Natural killer cell (primary cell): Measurements from ENCODE around the gene MBD3. TPM values are rescaled to one million over a fixed set of nuclear protein-coding genes. Genes with fewer than 3 reads are reported as not detected.

Source experiments
- ATAC-seq, 3 donors: fragments of 150-1000 bp in 2 of 3; fragments of 200-7000 bp in 1 of 3; cut with Tn5 transposase; 1 replicate in 1 of 3; 2 replicates in 2 of 3; pipeline ENCODE4 v1.10.0; 2021; ENCODE audit warnings: mild to moderate bottlenecking in 2 of 3, moderate library complexity in 2 of 3
- DNase-seq, 2 donors: peaks; one replicate each; pipeline versions ENCODE4 v3.0.0 to v3.0.0-alpha.2; 2013 to 2021; ENCODE audit warnings: mixed read lengths in 1 of 2
- H3K27ac ChIP-seq: one replicate; pipeline ENCODE4 v1.5.1; 2013; ENCODE audit warnings: mild to moderate bottlenecking, low read length
- H3K27me3 ChIP-seq: one replicate; pipeline ENCODE4 v1.6.1; 2013; ENCODE audit warnings: low read length; ENCODE audit not compliant: control insufficient read depth, insufficient read depth
- H3K36me3 ChIP-seq: one replicate; pipeline ENCODE4 v1.6.1; 2013; ENCODE audit warnings: low read length; ENCODE audit not compliant: control insufficient read depth, insufficient read depth
- H3K4me1 ChIP-seq: one replicate; pipeline ENCODE4 v1.6.1; 2013; ENCODE audit warnings: low read length; ENCODE audit not compliant: control insufficient read depth, insufficient read depth
- H3K4me3 ChIP-seq: one replicate; pipeline ENCODE4 v1.5.1; 2013; ENCODE audit warnings: low read length
- H3K9me3 ChIP-seq: one replicate; pipeline ENCODE4 v1.6.1; 2013; ENCODE audit warnings: low read length; ENCODE audit not compliant: control insufficient read depth, insufficient read depth
- H3K27ac Mint-ChIP-seq, 2 donors: one replicate each; pipeline ENCODE4 v1.8.0; 2022; ENCODE audit warnings: mild to moderate bottlenecking in 2 of 2, mixed read lengths in 2 of 2, moderate library complexity in 1 of 2
- H3K27me3 Mint-ChIP-seq, 2 donors: one replicate each; pipeline ENCODE4 v1.8.0; 2022; ENCODE audit warnings: low read depth in 2 of 2, mixed read lengths in 2 of 2
- H3K36me3 Mint-ChIP-seq: one replicate; pipeline ENCODE4 v1.8.0; 2022; ENCODE audit warnings: mixed read lengths
- H3K4me1 Mint-ChIP-seq, 2 donors: one replicate each; pipeline ENCODE4 v1.8.0; 2022; ENCODE audit warnings: mixed read lengths in 2 of 2
- H3K4me3 Mint-ChIP-seq: one replicate; pipeline ENCODE4 v1.8.0; 2022; ENCODE audit warnings: mild to moderate bottlenecking, moderate library complexity, mixed read lengths
- H3K9me3 Mint-ChIP-seq, 2 donors: one replicate each; pipeline ENCODE4 v1.8.0; 2022; ENCODE audit warnings: mixed read lengths in 2 of 2
- WGBS: methylation state at CpG from one replicate; pipeline ENCODE4 v1.1.7; 2013; ENCODE audit warnings: missing lambda C conversion rate; ENCODE audit not compliant: insufficient coverage; 5-methylcytosine and 5-hydroxymethylcytosine counted together
- intact Hi-C: fragments of 100-400 bp; cut with micrococcal nuclease; formaldehyde crosslinking; loops from one replicate; pipeline ENCODE4 v1.14.2; 2022
- total RNA-seq, 4 donors: library from RNA; stranded (reverse); fragments of 120-200 nt in 1 of 4; gene quantifications; one replicate each; pipeline versions ENCODE4 v1.2.3 to v1.2.4, GENCODE V29; 2013 to 2022
- TF ChIP-seq, protein P1 (sequence below): fragments of 200-600 bp; IDR thresholded peaks from one replicate; pipeline ENCODE4 v1.8.0; 2022; ENCODE audit warnings: antibody characterized with exemption

The MBD3 gene
- total RNA-seq, 3 donors from 2014 or later (not counting 1 experiment from before 2014, with no cell fraction given), result 55.9 to 66.7 (median 59.0) TPM

DNA sequence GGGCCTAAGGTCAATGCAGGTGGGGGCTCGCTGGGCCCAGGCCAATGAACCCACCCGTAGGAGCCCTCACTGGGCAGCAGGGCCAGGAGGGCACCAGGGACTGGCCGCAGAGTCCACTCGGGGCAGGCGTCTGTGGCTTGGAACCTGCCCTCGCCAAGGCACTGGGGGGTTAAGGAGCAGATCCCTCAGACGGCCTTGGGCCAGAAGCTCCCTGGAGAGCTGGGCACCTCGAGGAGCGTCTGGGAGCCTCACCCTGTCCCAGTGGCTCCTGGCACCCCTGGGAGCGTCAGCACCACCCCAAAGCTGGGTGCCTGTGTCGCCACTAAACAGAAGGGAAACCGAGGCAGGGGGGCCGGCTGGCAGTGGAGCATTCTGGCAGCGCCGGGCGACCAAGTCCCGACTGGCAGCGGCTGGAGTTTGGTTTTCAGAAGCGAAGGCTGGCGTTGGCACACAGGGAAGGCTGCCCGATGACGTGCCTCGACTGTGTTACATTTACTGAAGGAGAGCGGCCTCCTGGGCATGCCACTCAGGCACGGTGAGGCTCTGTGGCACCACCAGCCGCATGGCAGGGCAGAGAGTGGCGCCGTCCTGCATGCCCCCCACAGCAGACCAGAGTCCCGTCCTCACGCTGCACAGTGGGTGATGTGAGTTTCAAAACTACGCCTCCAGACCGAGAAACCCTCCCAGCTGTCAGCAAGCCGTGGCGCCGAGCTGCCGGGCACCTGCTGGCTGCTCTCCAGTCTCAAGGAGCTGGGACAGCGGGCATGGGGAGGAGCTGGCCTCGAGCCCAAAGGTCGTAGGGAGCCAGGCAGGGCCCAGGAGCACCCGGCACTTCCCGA, 15.4 kb downstream of the MBD3 start:
- no peak overlapping the region for H3K4me3 Mint-ChIP-seq
- no peaks in the 10 kb centered on the region for H3K4me1 ChIP-seq
- no peaks in the 10 kb centered on the region for H3K9me3 ChIP-seq
- H3K4me1 Mint-ChIP-seq, result no peaks in the 10 kb centered on the region
- H3K4me3 ChIP-seq, result no peak overlapping the region
- H3K9me3 Mint-ChIP-seq, result no peaks in the 10 kb centered on the region
- no peaks in the 10 kb centered on the region for H3K27me3 Mint-ChIP-seq
- ATAC-seq (no peak), DNase-seq (no peak)
- no peak overlapping the region for H3K27ac ChIP-seq
- TF ChIP-seq, protein P1, sequence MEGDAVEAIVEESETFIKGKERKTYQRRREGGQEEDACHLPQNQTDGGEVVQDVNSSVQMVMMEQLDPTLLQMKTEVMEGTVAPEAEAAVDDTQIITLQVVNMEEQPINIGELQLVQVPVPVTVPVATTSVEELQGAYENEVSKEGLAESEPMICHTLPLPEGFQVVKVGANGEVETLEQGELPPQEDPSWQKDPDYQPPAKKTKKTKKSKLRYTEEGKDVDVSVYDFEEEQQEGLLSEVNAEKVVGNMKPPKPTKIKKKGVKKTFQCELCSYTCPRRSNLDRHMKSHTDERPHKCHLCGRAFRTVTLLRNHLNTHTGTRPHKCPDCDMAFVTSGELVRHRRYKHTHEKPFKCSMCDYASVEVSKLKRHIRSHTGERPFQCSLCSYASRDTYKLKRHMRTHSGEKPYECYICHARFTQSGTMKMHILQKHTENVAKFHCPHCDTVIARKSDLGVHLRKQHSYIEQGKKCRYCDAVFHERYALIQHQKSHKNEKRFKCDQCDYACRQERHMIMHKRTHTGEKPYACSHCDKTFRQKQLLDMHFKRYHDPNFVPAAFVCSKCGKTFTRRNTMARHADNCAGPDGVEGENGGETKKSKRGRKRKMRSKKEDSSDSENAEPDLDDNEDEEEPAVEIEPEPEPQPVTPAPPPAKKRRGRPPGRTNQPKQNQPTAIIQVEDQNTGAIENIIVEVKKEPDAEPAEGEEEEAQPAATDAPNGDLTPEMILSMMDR, result no peak
- H3K27me3 ChIP-seq, result no peaks in the 10 kb centered on the region
- intact Hi-C loops, result no loop called here
- H3K36me3 Mint-ChIP-seq, result no peaks in the 10 kb centered on the region
- 93% methylated on average over 41 of the region's 41 CpGs for WGBS
- no peak overlapping the region for H3K27ac Mint-ChIP-seq
- H3K36me3 ChIP-seq, result peaks cover 36% of the 10 kb centered on the region

DNA sequence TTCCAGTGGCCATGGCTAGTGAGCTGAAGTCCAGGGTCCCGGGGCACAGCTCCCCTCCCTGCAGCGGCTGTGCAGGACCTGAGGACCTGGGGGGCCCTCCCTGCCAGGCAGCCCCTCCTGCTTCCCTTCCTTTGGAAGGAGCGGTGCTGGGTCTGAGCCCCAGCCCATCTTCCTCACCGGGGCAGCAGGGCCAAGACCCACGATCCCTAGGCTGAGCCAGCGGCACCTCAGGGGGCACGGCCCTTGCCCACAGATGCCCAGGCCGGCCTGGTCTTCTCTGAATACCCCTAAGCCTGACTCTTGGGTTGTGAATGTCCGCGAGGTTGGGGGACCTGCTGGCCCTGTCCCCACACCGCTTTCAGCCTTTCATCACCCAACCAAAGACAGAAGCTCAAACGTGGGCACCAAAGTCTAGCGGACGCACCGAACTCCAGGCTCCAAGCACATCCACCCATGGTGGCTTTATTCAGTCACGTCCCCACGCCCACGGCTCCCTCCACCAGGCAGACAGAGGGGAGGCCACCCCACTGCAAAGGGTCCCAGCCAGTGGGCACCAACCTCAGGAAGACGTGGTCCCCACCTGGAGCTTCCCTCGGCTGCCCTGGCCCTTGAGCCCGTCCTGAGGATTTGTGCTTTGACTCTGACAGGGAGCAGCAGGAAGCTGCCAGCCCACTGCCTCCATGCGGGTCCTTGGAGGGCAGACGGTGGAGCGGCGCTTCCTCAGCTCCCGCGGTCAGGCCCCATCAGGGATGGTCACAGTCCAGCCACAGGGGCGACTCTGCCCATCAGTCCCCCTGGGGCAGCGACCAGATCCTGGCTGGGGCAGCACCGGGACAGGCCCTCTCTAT, 16.2 kb downstream of the MBD3 start:
- H3K36me3 ChIP-seq, result peaks cover 31% of the 10 kb centered on the region
- no peak for DNase-seq
- H3K4me1 ChIP-seq, result no peaks in the 10 kb centered on the region
- Mint-ChIP-seq H3K4me1 (no peaks in the 10 kb centered on the region), H3K27ac (peak overlapping the region in 1 of 2 donors; percentile 1), H3K9me3 (no peaks in the 10 kb centered on the region), H3K27me3 (peaks cover 0 to 1% of the 10 kb centered on the region in 2 donors), H3K4me3 (no peak overlapping the region), H3K36me3 (no peaks in the 10 kb centered on the region)
- H3K27me3 ChIP-seq, result no peaks in the 10 kb centered on the region
- TF ChIP-seq, protein P1, result no peak
- intact Hi-C loops, result no loop called here
- no peak for ATAC-seq
- WGBS, result 92% methylated on average over 30 of the region's 30 CpGs
- H3K4me3 ChIP-seq, result no peak overlapping the region
- no peak overlapping the region for H3K27ac ChIP-seq
- H3K9me3 ChIP-seq, result no peaks in the 10 kb centered on the region

DNA sequence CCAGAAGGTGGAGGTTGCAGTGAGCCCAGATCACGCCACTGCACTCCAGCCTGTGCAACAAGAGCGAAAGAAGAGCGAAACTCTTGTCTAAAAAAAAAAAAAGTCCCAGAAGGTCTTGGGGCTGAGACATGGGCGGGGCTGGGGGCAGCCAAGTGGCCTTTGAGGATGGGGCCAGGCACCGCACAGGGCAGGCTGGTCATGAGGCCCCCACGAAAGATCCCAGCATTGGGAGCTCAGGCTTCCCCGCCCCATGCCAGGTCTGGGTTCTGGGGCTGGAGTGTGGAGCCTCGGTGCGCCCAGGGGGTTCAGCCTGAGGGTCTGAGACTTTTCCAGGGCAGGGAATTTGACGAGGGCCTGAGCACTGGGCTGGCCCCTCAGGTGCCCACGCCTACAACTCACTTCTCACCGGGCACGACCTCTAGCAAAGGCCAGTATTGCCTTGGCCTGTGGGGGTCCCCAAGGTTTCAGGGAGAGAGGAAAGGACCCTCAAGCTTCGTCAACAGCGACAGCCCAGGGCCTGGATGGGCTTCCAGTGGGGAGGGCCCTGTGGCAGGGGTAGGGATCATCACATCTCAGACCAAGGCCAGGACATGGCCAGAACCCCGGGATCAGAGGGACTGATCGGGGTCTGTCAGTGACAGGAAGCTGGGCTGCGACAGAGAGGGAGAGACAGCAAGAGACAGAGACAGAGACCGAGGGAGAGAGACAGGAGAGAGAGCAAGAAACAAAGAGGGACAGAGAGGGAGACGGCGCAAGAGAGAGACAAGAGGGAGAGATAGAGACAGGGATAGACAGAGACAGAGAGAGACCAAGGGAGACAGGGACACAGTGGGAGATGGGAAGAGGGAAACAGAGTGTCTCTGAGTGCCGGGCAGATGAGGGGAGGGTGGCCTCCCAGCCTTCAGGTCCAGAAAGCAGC, 17.1 kb downstream of the MBD3 start:
- Histone ChIP-seq H3K4me3 (no peak overlapping the region), H3K27ac (no peak overlapping the region), H3K27me3 (no peaks in the 10 kb centered on the region), H3K36me3 (peaks cover 22% of the 10 kb centered on the region), H3K4me1 (no peaks in the 10 kb centered on the region), H3K9me3 (no peaks in the 10 kb centered on the region)
- intact Hi-C loops, result no loop called here
- H3K4me3 Mint-ChIP-seq, result no peak overlapping the region
- H3K36me3 Mint-ChIP-seq, result no peaks in the 10 kb centered on the region
- WGBS, result 93% methylated on average over 22 of the region's 22 CpGs
- no peak for DNase-seq
- H3K27me3 Mint-ChIP-seq, result peaks cover 2 to 3% of the 10 kb centered on the region in 2 donors
- TF ChIP-seq, protein P1, result no peak
- peak overlapping the region in 1 of 2 donors; percentile 1 for H3K27ac Mint-ChIP-seq
- no peaks in the 10 kb centered on the region for H3K4me1 Mint-ChIP-seq
- ATAC-seq, result no peak
- no peaks in the 10 kb centered on the region for H3K9me3 Mint-ChIP-seq
